ENCODE results near the gene SERPINB5.
"Not testable (repeated sequence)": the region's sequence is repeated elsewhere in the genome, so short reads cannot be mapped to it uniquely, and the experiment has no call there.

The SERPINB5 gene, protein sequence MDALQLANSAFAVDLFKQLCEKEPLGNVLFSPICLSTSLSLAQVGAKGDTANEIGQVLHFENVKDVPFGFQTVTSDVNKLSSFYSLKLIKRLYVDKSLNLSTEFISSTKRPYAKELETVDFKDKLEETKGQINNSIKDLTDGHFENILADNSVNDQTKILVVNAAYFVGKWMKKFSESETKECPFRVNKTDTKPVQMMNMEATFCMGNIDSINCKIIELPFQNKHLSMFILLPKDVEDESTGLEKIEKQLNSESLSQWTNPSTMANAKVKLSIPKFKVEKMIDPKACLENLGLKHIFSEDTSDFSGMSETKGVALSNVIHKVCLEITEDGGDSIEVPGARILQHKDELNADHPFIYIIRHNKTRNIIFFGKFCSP
- total RNA-seq = 0 reads per million in 2 experiments

DNA sequence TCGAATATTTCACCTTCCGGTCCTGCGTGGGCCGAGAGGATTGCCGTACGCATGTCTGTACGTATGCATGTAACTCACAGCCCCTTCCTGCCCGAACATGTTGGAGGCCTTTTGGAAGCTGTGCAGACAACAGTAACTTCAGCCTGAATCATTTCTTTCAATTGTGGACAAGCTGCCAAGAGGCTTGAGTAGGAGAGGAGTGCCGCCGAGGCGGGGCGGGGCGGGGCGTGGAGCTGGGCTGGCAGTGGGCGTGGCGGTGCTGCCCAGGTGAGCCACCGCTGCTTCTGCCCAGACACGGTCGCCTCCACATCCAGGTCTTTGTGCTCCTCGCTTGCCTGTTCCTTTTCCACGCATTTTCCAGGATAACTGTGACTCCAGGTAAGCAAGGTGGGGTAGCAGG, at the start of gene SERPINB5:
SERPINB5 (plus strand) TSS at position 291 of the 400 bp plus-strand sequence. CDS start 7,471 bp downstream, outside the sequence.
- no peak for DNase-seq (ENCODE audit: low read depth)

DNA sequence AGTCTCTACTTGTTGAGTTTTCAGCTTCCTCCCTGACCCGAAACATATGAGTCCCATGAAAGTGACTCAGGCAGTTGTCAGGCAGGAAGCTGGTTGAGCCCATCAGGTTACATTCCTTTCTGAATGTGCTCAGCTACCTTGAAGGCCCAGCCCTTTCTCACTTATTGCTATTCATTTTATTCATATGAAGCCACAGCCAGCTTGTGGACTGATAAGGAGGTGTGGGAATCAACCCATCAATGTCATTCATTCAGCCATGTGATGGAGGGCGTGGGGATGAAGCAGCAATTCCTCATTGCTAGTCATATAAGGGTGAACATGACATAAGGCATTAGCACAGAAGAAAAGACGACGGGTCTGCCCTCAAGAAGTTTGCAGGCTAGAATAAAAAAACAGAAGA, 49.2 kb upstream of the SERPINB5 start:
- DNase-seq (ENCODE audit: low read depth) = no peak

DNA sequence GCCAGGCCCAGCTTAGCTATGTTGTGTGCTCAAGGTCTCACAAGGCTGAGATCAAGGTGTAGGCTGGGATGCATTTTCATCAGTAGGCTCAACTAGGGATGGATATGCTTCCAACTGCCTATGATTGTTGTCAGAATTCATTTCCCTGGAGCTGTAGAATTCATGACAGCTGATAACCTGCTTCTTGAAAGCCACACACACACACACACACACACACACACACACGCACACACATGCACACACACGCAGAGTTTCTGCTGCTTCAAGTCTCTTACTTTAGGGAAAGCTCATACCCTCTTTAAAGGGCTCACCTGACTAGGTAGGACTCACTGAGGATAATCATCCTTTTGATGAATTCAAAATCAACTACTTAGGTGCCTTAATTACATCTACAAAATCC, 46.2 kb upstream of the SERPINB5 start:
- DNase-seq (ENCODE audit: low read depth) = no peak

DNA sequence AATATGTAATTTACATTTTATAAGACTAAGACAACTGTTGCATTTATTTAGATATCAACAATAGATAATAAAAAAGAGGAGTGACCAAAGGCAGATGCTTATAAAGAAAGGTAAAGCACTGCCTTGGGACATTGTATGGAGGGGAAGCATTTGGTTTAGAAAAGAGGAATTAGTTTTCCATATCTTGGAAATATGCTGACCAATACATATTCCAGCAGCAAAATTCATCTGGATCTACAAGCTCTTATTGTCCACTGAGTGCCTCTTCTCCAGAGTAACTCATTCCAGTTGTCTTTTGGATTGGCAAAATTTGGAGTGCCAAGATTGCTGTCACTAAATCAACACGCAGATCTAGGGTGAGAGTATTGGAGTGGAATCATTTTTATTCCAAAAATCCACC, 45.6 kb upstream of the SERPINB5 start:
- DNase-seq (ENCODE audit: low read depth) = no peak

DNA sequence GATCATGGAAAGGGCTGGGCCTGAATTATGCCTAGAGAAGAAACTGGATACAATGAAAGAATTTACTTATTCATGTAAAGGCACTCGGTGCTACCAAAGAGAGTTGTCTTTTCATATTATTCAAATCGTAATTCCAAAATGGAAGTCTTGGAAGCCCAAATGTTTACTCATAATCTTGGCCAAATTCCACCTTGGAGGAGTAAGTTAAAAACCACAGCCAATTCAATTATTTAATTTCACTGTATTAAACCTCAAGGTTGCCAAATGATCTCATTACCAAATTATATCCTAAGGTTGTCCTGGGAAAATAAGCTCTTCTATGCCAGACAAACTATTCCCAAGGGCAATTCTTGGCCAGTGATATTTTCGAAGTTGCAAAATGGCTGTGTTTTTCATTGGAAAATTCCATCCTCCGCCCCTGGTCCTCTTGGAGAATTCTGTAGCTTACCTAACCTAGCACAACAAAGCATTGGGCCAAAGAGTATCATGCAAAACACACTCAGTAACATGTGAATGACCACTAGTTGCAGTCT, 43.4 kb upstream of the SERPINB5 start:
- DNase-seq (ENCODE audit: low read depth) = no peak

DNA sequence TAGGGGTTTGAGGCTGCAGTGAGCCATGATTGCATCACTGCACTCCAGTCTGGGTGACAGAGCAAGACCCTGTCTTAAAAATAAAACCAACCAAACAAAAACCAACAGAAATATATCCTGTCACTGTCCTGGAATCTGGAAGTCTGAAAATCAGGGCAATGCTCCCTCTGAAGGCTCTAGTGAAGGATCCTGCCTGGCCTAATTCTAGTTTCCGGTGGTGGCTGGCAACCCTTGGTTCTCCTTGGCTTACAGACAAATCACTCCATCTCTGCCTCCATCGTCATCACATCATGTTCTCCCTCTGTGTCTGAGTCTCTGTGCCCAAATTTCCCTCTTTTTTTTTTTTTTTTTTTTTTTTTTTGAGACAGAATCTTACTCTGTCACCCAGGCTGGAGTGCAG, 38.6 kb upstream of the SERPINB5 start:
- DNase-seq (ENCODE audit: low read depth) = no peak

DNA sequence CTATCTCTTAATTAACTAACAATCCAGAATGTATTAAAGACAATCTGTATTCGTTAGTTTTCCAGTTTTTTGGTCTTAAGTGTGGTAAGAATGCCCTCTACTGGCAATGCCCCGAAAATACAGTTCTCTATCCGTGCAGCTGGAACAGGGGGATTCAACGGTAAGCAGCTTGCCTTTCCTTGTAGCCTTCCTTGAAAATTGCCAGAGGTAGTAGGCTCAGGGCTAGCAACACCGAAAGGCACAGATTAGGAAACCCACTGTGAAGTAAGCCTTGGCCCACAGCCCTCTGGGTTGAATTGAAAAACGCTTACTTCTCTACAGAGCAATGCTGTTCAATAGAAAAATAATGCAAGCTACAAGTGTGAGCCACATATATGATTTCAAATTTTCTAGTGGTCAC, 37.4 kb upstream of the SERPINB5 start:
- peak; percentile 22 for DNase-seq (ENCODE audit: low read depth)

DNA sequence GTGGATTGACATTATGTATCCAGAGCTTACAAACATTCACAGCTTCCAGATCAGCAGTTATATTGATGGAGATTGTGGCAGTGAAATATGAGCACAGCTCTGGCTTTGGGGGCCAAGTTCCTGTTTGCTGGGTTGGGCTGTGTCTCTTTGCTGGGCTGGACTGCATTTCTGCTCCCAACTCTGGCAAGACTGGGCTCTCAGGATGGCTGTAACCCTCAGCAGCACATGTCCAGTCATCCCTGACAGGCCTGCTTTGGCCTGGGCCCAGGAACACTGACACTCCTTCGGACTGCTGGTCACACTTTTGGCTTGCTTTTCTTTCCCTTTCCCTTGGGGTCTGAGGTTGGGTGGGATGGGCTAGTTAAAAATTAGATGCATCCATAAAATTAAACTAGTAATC, 36.5 kb upstream of the SERPINB5 start:
- no peak for DNase-seq (ENCODE audit: low read depth)

DNA sequence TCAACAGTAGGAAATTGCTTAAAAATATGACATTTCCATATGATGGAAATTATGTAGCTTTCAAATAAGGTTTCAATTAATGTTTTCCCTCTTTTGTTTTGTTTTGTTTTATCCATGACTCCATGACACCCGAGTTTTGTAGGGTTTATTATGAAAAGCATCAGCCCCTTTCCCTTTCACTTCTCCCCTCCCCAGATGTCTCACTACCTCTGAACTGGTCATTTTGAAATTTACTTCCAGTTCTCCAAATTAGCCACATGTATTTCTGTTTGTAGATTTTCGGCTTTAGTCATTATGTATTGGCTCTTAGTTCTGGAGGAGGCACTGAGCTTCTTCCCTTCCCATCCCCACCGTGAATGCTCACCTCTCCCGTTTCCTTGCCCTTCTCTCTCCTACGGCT, 35.9 kb upstream of the SERPINB5 start:
- DNase-seq (ENCODE audit: low read depth) = no peak

DNA sequence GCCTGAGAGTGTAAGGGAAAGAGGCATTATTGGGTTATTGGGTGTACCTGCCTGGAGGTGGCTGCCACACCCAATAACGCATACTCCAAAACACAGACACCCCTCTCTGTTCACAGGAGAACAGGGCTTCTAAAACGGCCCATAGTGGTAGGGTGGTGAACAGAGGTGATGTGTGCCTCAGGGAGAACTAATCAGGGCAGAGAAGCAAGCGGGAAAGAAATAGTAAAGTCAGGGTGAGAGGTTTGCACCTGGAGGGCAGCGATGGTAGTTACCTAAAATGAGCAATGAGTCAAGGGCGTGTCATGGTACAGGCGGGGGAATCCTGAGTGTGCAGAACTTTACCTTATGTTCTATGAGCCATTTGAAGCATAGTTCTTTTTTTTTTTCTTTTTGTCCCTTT, 32.9 kb upstream of the SERPINB5 start:
- DNase-seq (ENCODE audit: low read depth) = no peak

DNA sequence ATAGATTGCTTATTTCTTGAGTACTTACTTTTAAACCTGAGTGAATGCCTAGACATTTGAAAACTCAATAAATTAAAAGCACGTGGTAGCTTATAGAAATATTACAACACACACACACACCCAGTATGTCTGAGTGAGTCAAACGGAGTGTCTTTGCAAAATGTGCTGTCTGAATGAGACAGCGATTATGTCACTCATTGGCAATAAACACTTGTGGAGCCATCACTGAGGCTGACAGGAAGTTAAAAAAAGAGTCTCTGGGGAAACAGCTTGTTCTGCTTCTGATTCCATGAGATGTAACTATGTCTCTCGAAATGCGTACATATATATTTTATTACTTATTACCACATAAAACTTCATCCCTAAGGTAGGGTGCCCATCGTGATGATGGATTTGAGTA, 32.2 kb upstream of the SERPINB5 start:
- DNase-seq (ENCODE audit: low read depth) = no peak

DNA sequence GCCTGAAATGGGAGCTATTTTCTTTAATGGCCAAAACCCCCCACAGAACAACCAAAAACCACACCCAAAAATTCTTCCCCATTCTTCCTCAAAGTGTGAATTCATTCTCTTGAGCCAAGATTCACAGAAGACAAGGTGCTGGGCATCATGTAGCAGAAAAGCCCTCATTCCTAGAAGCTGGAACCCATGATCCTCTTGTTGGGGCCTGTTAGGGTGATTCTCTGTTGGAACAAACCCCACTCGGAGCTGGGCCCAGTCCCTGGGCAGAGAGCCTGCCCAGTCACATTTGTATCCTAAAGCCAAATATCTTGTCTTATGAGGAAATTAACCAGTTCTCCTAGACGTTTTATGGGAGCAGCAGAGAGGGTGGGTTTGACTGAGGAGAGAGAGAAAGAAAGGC, 31.7 kb upstream of the SERPINB5 start:
- DNase-seq (ENCODE audit: low read depth) = no peak

DNA sequence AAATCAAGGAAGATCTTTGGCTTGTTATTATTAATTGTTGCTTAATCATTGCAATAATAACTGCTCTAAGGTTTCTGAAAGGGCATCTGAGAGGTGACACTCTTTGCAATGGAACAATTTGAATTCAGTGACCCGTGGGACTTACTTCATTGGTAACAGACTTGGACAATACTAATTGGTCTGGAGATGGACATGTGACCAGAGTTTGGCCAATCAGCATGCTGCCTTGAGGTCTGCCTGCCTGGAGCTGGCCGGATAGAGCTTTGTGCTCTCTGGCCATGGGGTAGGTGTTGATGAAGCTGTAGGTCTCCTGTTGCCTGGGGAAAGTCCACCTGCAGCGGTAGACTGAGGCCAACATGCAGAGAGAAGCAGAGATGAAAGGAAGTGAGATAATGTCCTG, 30.5 kb upstream of the SERPINB5 start:
- DNase-seq (ENCODE audit: low read depth) = no peak

DNA sequence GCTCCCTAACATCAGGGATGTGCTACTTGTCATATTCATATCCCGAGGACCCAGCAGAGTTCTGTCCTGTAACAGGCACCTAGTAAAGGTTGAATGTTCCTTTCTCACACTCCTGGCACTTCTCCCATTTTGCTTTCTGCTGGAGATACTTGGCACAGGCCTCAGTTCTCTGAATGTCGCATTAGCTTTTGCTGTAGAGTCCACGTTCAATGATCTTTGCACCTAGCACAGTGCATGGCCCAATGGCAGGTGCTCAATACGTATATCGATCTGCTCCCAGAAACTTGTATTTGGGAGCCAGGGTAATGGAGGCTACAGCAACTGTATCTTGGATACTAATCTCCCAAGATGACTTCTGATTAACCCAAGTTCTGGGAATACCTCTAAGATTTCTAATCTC, 29.7 kb upstream of the SERPINB5 start:
- no peak for DNase-seq (ENCODE audit: low read depth)

DNA sequence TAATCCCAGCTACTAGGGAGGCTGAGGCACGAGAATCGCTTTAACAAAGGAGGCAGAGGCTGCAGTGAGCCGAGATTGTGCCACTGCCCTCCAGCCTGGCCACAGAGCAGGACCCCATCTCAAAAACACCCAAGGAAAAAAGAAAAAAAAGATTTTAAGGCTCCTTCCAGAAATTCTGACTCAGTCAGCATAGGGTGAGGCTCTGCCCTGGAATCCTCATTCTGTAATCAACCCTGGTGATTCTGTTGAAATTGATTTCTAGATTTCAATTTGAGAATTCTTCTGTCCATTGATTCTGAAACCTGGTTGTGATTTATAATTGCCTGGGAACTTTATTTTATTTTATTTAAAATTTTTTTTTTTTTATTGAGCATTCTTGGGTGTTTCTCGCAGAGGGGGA, 27.3 kb upstream of the SERPINB5 start:
- no peak for DNase-seq (ENCODE audit: low read depth)

DNA sequence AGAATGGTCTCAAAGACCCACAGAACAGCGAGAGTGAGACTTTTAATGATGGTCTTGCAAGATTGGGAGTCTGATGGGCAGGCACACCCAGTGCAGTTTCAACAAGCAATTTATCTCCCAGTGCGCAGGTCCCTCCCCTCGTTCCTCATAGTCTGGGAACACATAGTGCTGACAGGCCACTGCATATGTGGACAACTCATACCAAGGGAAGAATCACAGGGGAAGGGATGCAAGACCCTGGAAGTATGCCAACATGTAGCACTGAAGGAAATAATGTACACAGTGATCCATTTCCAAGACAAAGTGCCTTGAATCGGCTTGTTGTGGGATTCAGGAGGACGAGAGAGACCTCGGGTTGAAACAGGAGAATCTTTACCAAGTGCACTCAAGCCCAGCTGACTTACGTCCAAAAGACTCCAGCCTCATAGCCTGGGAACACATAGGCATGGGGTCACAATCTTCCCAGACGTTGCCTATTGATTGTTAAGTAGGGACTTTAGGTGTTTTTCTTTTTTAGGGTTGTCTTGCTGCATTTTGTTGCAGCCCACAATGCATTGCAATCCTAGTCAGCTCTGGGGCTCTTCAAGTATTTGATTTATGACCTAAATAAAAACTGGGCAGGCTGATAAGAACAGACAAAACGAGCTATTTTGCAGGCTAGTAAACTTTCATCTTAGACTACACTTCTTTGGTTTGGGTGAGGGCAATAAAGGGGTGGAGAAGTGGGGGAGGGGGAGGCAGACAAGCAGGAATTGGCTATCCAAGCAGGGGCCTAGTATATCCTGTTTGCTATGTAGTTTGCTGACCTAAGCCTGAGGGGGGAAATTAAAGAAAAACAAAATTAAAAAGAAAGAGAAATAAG, 24.7 kb upstream of the SERPINB5 start:
- no peak for DNase-seq (ENCODE audit: low read depth)

DNA sequence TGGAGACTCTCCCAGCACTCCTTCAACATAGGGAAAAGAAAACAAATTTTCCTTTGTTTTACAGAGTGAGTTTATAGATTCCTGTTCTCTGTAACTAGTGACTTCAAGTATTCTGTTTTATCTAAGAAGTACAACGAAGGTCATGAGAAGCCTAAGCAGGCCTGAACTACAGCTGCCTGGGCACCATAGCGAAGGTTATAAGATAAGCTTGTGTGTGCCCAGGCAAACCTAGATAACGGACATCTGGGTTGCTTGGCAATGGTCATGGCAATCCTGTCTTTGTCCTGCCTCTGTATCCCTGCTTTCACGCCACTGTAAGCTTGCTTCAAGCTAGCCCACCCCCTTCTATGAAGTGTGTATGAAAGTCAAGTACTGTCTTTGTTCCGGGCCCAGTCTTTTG, 24.0 kb upstream of the SERPINB5 start:
- not testable (repeated sequence) for DNase-seq (ENCODE audit: low read depth)

DNA sequence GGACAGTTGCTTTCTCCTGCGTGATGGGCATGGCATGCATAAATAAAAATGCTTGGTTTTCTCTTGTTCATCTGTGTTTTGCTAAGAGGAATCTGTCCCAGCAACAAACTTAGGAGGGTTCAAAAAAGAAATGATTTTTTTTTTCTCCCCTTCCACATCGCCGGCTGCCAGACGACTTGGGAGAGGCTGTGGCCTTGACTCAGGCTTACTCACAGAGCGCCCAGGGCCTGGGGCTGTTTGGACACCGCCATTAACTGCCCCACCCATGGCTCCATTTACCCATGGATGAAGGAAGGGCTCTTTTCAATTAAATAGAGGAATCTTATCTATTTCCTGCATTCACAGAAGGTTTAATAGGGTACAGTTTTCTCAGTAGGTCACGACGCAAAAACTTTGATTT, 22.3 kb upstream of the SERPINB5 start:
- DNase-seq (ENCODE audit: low read depth) = no peak

DNA sequence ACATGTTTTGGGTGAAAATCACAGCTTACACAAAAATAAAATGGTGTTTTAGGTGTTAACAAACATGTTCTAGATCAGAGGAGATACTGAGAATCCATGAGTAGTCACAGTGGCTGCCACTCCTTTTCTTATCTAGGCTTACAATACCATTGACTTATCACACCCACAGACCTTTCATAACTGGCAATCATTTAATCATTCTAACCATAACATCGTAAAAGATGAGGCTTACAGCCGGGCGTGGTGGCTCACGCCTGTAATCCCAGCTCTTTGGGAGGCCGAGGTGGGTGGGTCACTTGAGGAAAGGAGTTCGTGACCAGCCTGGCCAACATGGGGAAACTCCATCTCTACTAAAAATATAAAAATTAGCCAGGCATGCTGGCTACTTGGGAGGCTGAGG, 18.8 kb upstream of the SERPINB5 start:
- DNase-seq (ENCODE audit: low read depth) = no peak

DNA sequence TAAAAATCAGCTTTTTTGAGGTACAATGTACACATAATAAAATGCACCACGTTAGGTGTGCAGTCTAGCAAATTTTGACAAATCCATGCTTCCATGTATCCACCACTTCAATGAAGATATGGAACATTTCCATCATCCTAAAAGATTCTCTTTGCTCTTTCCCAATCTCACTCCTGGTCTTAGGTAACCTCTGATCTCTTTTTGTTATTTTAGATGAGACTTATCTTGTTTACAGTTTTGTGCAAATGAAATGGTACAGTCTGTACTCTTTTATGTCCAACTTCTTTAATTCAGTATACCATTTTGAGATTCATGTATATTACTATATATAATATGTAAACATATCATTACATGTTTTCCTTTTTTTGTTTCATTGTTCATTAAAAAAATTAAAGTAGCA, 16.3 kb upstream of the SERPINB5 start:
- no peak for DNase-seq (ENCODE audit: low read depth)

DNA sequence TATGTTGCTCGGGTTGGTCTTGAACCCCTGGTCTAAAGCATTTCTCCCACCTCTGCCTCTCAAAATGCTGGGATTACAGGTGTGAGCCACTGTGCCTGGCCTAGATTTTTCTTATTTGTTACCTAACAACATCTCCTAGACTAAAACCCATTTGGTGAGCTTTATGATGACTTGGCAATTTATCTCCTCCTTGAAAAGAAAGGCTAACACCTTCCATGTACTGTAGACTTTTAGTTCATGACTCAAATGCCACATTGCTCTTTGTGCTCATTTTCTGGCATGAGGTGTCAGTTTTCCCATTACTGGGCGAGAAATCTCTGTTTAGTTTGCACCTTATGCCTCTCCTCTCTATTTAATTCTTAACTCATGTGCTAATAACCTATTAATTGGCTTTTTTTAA, 12.3 kb upstream of the SERPINB5 start:
- DNase-seq (ENCODE audit: low read depth) = no peak

DNA sequence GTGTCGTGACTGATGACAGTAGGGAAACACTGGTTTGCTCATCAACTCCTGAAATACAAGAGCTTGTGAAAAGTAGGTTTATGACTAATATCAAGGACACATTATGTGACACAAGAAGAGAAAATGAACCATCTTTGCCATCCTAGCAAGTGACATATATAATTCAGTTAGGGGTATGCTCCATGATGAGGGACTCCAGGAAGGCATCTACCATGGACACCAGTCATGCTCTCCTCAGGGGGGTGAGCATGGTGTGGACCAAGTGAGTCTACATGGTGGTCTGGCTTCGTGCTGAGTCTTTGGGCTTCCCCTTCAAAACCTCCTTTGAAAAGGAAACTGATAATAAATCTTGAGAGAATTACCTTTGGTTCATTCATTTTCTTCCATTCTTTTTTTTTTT, 11.7 kb upstream of the SERPINB5 start:
- no peak for DNase-seq (ENCODE audit: low read depth)

DNA sequence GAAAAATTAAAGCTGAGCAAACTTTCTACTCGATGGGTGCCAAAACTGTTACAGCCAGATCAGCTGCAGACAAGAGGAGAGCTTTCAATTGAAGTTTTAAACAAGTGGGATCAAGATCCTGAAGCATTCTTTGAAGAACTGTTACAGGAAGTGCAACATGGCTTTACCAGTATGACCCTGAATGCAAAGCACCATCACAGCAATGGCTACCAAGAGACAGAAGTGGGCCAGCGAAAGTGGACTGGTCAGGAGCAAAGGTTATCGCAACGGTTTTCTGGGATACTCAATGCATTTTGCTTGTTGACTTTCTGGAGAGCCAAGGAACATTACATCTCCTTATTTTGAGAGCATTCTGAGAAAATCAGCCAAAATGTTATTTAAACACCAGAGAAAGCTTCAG, 9.1 kb upstream of the SERPINB5 start:
- no peak for DNase-seq (ENCODE audit: low read depth)

All from T follicular helper cell (primary cell).